Activated gamma-delta T cell treated with Interleukin-2 at 50 U/mL for 16 hours (primary cell): ENCODE results near the gene ELL.

Experiments
- DNase-seq: peaks from one replicate; pipeline ENCODE4 v3.0.0-alpha.2; 2020

ELL gene

DNA sequence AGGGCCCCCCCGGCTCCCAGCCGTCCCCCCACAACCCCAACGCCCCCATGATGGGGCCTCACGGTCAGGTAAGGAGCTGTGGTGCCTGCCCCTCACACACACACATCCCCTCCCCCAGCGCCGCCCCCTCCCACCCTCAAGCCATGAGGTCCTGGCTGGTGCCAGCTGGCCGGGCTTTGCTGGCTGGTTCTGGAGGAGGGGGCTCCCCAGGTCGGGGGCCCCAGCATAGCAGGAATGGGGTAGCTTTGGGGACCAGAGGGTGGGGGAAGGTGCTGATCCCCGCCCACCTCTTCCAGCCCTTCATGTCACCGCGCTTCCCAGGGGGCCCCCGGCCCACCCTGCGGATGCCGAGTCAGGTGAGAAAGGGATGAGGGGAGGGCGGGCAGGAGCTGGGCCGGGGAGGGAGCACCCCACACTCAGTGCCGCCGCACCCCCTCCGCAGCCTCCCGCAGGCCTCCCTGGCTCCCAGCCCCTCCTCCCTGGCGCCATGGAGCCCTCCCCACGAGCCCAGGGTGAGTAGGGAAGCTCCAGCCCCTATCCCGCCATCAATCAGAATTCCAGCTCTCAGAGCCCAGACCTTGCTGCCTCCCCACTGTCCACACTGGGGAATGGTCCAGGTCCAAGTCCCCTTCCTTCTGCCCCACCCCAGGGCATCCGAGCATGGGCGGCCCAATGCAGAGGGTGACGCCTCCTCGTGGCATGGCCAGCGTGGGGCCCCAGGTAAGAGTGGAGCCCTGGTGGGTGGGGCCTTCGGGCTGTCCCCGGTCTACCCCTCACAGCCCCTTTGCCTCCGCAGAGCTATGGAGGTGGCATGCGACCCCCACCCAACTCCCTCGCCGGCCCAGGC, 90.3 kb downstream of the ELL start:
- DNase-seq, result no peak

DNA sequence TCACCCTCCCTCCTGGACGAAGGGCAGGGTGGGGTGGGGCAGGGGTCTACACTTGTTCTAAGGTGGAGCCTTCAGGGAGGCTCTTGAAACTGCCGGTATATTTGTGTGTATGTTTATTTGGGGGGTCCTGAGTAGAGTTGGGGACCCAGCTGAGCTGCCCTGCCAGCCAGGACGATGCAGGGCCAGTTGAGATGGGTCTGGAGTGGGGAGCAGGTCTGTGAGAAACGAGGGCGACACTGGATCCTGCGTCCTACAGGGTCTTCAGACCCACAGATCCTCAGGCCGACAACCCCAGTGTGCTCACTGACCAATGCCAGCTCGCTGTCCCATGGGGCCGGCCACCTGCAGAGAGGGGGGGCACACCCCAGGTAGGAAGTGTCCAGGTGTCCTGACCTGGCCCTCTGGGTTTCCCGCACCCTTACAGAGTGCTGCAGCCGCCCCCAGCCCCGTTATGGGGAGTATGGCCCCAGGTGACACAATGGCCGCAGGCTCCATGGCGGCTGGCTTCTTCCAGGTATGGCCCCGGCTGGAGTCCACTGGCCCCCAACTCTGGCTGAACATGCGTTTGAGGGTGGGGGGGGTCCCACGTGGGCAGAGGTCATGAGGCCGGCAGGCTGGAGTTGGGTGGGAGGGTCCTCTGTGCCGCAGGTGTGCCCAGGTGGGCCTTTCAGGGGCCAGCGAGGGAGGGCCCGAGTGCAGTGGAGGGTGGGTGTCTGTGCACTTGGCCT, 91.3 kb downstream of the ELL start:
- DNase-seq, result no peak

DNA sequence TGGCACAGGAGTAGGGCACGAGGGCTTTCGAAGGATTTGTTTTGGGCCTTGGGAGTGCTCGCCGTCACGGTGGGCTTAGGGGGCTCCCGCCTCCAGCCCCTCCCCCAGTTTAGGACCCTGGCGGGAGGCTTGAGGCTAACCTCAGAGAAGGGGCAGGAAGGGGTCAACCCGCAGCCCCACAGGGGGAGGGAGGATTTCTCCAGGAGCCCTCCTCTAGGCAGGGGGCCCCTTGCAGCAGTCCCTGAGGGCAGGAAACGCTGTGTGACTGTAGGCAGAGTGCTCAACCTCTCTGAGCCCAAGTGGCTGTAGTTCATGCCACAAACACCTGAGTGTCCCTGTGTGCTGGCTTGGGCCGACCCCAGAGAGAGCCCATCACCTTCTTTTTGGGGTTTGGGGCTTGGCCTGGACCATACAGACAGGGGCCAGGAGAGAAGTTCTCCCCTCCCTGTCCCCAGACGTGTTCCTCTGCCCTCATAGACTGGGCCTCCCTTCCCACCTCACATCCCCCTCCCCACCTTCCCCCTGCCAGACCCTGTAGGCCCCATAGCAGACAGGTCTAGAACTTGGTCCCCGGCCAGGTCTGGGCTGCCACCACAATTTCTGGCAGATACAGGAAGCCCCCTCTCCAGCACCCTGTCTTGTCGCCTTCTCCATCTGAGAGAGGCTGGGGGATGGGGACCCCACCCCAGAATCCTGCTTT, 92.0 kb downstream of the ELL start:
- no peak for DNase-seq

DNA sequence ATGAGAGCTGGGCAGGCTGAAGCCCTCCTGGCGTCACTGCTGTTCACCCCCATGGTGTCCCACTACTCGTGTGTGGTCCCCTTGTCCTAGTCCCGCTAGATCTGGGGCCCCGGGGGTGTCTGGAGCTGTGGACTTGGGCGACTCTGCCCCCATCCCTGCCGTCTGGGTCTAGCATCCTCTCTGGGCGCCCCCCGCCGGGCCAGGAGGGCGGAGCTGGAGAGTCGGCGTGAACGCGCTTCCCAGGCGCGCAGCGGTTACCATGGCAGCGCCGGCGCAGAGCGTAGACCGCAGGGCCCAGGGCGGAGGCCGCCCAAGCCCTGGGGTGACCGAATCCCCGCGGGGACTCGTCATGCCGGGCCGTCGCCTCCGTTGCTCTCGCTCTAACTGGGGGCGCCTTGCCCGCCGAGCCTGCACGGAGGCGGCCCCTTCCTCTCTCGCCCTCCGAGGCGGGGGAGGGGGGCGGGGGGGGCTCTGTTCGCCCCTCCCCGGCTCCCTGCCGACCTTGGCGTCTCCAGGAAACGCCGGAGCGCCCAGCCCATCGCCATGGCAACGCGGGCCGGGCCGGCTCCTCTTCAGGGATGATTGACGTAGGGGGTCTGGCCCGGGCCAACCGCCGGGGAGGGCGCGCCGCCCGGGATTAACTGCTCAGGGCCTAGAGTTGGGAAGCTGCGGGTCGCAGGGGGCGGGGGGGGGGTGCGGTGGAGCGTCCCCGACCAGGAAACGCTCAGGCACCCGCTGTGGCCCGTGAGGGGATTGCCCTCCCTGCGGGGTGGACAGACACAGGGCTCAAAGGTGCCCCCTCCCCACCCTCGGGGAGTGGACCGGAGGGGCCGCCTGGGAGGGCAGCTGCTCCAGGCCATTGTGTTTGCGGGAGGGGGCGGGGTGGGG, 92.8 kb downstream of the ELL start:
- DNase-seq, result peak; percentile 84

DNA sequence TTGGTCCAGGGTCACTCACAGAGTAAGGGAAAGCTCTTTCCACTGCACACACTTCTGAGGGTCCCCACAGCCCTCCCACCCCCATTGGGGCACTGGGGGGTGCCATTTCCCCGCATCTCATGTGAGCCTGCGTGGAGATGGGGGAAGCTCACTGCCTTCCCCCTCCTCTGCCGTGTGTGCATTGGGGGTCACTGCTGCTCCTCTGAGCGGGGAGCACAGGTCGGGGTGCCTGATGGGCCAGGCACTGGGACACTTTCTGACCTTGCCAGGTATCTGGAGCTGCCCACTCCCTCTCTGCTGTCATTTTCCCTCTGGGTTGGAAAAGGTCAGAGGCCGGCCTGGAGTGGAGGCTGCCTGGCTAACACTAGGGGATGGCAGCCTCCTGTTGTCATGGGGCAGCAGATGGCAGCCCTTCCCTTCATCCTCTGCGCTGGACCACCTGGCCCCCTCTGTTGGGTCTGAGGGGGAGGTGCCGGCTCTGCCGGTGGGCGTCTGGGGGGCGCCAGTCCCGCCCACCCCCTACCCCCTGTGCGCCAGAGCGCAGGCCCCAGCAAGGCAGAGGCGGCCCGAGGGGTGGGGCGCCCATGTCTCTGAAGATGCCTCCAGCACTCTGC, 93.6 kb downstream of the ELL start:
- DNase-seq, result no peak

DNA sequence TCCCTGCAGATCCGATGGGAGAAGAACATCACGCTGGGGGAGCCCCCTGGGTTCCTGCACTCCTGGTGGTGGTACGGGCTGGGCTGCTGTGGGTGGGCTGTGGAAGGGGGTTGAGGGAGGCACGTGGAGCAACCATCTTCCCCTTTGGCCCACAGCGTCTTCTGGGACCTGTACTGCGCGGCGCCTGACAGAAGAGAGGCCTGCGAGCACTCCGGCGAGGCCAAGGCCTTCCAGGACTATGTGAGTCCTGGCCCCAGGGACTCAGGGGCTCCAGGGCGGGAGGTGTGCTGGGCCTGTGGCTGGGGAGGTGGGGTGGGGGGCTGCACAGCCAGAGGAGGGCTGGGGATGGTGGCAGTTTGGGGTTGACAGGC, 94.1 kb downstream of the ELL start:
- DNase-seq, result no peak

DNA sequence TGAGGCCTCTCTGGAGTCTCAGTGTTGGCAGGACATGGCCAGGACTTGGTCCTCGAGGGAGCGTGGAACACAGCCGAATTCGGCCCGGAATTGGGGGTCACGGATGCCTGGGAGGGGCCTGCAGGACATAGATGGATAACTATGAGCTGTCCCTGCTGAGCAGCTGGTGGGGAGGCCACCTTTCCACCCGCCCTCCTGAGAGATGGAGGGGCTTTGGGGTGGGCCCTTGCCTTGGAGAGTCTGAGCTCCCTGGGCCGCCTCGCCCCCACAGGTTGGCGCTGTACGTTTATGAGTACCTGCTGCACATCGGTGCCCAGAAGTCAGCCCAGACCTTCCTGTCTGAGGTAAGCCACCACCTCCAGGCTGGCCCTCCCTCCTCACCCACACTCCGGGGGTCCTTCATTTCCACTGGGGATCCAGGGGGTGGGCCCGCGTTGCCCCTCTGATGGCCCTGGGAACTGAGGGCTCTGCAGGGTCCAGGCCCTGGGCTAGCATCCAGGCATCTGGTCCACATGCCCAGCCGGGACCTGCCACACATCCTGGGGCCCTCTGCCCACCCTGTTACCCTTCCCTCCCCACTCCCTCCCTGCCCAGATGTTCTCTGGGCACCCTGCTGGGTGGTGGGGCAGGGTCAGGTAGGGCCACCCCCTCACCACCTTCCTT, 94.7 kb downstream of the ELL start:
- no peak for DNase-seq

DNA sequence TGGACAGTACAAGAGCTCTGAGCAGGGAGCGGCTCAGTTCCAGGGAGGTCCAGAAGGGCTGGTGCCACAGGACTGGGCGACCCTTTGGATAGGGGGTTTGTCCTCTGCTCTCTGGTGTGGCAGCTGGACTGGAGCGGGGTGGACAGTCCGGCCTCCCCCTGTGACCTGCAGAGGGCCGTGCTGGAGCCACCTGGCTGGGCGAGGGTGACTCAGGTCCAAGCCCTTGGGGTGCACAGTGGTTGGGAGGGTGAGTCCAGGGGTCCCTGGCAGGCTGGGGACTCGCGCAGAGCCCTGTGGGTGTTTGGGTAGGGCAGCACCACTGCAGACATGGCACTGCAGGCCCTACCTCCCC, 95.5 kb downstream of the ELL start:
- DNase-seq, result no peak

DNA sequence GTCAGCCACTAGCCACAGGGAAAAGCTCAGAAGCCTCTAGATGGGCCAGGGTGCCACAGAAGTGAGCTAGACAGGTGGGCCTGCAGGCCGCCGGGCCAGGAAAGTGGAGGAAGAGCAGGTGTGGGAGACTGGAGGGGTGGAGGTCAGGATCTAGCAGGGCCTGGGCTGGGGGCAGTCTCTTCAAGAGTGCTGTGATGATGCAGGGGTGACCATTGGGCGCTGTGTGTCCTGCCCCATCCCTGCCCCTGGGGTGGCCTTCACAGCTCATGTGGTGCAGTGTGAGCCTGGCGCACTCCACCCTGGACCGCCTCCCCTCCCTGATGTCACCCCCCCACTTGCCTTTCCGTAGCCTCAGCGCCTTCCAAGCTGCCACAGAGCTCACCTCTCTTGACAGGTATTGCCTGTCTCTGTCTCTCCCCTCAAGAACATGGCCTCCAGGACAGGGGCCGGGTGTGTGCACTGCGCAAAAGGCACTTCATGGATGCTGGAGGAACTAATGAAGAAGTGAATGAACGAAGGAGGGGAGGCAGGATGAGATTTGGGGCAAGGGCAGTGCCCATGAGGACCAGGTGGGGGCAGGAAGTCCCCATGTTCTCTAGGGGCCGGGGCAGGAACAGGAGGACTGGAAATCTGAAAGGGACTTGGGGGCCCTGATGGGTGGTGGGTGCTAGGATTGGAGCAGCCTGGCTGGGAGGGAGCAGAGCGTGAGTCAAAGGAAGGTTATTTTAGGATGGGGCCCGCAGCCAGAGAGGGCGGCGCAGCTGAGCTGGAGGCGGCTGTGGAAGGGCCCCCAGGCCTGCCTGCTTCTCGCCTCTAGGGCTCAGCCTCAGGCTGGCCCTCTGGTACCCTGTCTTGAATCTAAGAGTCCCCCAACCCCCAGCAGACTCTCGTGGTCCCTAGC, 96.1 kb downstream of the ELL start:
- DNase-seq, result no peak

DNA sequence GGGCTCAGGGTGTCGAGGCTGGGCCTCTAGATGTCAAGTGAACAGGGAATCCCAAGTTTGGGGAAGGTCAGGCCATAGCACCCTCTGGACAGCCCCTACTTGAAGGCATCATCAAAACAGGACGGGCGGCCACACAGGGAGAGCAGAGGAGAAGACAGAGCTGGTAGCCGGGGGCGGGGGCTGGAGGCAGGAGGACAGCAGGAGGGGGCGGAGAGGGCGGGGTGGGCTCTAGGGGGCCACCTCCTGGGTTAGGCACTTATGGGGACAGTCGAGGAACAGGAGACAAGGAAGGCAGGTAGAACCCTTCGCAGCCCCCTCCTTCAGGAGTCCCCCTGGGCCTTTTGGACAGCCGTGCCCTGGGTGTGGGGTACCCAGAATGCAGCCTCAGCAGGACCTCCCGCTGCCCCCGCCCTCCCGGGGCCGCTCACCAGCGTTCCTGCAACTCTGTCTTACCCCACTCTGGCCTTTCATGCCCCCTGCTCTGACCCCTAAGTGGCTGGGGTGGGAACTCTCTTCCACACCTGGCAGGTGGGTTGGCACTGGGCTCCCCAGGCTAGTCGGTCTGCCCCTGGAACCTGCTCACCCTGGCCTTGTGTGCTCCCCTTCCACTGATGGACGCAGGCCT, 96.9 kb downstream of the ELL start:
- no peak for DNase-seq

DNA sequence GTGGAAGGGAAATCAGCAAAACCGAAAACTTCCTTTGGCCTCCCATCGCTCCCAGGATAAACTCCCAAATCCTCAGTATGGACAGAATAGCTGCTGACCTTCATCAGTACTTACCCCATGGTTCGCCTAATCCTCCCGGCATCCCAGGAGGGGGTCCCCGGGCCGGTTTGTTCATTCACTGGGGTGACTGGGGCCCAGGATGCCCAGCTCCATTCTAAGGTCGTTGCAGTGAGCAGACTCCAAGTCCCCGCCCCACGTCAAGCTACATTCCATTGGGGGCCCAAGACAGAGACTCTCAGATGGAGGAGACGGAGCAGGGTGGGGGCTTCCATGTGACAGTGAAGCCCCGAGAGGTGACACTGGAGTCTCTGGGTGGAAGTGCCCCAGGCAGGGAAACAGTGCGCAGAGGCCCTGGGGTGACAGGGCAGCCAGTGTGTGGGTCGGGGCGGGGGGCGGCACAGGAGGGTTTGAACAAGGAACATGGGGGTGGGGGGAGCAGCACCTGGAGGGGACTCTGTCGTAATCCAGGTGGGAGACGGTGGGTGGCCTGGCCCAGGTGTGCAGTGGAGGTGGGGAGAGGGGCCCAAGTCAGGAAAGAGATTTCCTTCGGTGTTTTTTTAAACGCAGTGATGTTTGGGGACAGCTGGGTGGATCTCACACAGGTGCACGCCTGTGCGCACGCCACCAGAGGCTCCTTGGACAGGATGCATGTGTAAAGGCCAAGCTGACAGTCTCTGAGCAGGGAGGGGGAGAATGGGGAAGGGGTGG, 97.6 kb downstream of the ELL start:
- no peak for DNase-seq

DNA sequence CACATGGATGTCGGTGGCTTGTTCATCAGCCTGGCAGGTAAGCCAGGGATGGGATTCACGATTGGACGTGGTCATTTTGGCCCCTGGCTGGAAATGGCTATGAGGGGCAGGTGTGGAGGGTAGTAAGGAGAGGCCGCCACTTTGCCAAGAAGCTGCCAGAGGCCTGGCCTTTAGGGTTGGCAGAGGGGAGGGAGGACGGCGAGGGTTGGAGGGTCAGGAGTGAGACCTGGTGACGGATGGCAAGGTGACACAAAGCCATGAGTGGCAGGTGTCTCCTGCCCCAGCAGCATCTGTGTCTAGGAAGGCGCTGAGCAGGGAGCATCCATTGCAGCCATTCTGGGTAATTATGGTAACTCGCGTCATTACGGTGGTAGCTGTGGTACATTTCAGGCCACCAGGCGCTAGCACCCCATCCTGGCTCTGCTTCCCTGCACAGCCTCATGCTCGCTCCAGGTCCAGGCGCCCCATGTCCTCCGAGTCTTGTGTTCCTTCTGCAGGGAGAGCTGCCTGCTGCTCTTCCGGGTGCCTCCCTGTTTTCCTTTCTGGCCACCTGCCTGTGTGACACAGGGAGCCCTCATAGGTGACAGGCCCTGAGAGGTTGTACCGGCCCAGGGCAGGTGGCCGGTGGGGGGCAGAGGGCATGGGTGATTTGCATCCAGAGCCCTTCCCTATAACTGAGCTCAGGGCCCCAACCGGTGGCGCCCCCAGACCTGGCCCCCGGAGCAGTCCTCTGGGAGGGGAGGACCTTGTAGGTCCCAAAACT, 98.4 kb downstream of the ELL start:
- no peak for DNase-seq

DNA sequence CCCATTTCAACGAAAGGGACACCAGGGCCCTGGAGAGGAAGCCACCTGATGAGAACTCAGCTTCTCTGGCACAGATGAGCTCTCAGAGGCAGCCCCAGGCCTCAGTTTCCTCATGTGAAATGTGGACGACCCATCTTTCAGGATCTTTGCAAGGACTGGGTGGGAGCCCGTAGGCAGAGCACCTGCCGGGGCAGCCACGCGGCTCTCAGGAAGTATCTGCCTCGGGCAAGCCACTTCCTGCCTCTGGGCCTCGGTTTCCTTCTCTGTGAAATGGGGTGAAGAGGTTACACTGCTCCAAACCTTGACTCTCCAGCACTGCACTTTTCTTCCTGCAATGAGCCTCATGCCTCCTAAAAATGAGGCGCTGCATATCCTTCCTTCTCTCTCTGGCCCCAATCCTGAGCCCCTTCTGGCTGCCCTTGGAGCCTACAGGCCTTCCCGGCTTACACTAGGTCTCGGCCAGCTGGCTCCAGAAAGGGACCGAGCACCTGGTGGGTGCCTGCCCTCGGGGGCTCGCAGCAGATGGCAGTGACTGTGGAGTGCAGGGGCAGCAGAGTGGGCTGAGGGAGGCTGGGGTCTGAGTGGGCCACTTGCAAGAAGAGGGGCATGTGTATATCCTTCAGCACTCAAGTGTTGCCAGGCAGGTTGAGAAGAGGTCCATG, 99.2 kb downstream of the ELL start:
- DNase-seq, result peak; percentile 42

DNA sequence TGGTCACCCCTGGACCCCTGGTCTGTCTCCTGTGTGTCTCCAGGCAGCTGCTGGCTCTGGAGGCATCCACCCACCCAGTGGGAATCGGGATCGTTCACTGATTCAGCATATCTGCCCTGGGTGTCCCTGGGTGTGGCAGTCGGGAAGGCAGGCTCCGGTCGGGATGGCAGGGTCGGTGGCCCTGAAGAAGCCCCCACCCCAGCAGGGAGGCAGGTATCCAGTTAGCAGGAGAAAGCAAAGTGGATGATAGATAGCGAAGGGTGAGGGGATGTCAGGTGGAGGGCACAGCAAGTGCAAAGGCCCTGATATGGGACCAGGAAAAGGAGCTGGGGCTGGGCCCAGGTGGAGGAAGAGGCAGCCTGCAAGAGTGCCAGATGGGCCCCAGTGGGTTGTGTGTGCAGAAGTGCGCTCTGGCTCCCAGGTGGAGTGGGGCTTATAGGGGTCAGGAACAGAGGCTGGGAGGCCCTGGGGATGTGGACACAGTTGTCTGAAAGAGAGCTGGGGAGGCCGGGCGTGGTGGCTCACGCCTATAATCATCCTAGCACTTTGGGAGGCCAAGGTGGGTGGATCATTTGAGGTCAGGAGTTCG, 100.4 kb downstream of the ELL start:
- no peak for DNase-seq

DNA sequence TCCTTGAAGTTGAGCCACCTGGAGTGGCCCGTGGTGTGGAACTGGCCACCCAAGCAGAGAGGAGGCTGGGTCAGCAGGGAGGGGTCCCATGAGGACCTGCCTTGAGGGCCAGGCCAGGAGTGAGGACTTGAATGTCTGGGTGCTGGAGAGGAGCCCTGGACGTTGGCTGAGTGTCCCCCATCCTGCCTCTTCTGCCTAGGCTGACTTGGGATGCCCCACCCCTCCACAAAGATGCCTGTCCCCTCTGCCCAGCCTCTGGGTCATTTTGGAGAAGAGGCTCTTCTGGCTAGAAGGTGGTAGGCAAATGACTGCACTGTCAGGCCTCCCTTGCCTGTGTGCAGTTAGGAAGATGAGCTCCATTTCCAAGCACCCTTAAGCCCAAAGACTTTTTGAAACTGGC, 100.9 kb downstream of the ELL start:
- no peak for DNase-seq

DNA sequence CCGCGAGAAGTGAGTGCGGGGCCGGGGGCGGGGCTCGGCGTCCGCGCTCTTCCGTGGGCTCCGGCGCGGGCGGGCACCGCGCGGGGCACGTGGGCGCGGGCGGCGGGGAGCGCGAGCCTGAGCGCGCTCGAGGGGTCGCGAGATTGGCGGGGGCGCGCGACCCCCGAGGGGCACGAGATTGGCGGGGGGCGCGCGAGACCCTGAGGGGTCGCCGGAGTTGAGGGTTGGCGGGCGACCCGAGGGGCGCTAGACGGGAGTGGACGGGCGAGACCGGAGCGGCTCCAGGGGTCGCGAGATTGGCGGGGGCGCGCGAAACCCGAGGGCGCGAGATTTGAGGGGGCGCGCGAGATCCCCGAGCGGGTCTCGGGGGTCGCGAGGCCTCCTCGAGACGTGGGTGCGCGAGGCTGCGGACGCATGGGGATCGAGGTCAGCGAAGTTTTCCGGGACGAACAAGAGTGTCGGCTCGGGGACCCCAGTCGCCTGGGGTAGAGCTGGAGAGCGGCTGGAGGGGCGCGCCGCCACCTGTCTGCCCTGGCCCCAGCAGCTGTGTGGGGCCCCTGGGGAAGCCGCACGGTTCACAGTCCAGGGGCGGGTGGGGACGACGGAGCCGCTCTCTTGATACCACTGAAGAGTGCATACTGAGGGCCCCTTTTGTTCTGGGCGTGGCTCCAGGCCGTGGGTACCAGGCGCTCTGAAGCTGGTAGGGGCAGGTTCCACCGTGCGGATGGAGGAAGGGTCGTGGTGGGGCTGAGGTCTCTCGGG, 102.0 kb downstream of the ELL start:
- DNase-seq, result peak; percentile 47

DNA sequence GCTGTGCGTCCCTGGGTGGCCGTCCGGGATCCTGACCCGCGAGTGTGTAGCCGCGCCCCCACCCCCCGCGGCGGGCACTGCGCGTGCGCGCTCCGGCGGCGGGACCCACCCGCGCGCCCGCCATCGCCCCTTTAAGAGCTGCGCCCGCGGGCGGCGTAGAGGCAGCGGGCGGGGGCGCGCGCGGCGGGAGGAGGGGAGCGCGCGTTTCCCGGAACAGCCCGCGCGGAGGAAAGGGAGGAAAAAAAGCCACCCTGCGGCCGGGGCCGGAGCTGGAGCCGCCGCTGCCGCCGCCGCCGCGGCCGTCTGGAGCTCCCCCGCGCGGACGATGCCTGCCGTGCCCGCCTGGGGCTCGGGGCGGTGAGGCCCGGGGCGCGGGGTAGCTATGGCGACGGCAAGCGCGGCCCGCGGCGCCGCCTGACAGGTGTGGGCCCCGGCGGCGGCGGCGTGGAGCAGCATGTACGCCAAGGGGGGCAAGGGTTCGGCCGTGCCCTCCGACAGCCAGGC, 102.6 kb downstream of the ELL start, which contains the start of gene SSBP4:
SSBP4 (plus strand) TSS at position 204 of the 504 bp plus-strand sequence; CDS start at position 455, 251 bp downstream.
- peak; percentile 57 for DNase-seq
